NB4 (cell line): Measurements from ENCODE around the gene DENND1A.

Experiments
- CTCF ChIP-seq: IDR thresholded peaks from one replicate; pipeline ENCODE4 v1.5.1; 2012; ENCODE audit warnings: low read depth, low read length
- MAX ChIP-seq: IDR thresholded peaks from 2 replicates; pipeline ENCODE4 v1.6.1; 2011; ENCODE audit warnings: low read depth, low read length
- MYC ChIP-seq: IDR thresholded peaks from 2 replicates; pipeline ENCODE4 v1.6.1; 2011; ENCODE audit warnings: low read depth, low read length
- POLR2A ChIP-seq: IDR thresholded peaks from 2 replicates; pipeline ENCODE4 v1.6.1; 2011; ENCODE audit warnings: mild to moderate bottlenecking; ENCODE audit not compliant: insufficient read length; ENCODE audit errors: extremely low read depth

GRCh38 chr9:123597048-123597447 is 332.9 kb downstream of the DENND1A start:
- TF ChIP-seq CTCF (no peak), MAX (no peak), MYC (no peak), POLR2A (no peak)
